Peyer's patch (tissue), 4 donors: Measurements from ENCODE around the gene ADAMTS1. TPM values are rescaled to one million over a fixed set of nuclear protein-coding genes. Genes with fewer than 3 reads are reported as not detected.

Experiments
- DNase-seq, 3 donors: peaks; one replicate each; pipeline ENCODE4 v3.0.0-alpha.2; 2017 to 2019
- H3K27ac ChIP-seq, 4 donors: fragments of 200-600 bp; sonication (generic); one replicate each; pipeline ENCODE4 v1.5.1; 2016 to 2019
- H3K27me3 ChIP-seq, 2 donors: fragments of 200-600 bp; sonication (generic); one replicate each; pipeline ENCODE4 v1.5.1; 2019
- H3K36me3 ChIP-seq, 3 donors: fragments of 200-600 bp; sonication (generic); one replicate each; pipeline ENCODE4 v1.5.1; 2016 to 2019
- H3K4me1 ChIP-seq, 4 donors: fragments of 200-600 bp; sonication (generic); one replicate each; pipeline ENCODE4 v1.5.1; 2016 to 2019
- H3K4me3 ChIP-seq, 4 donors: fragments of 200-600 bp; sonication (generic); 1 replicate in 3 of 4; 2 replicates in 1 of 4; pipeline ENCODE4 v1.5.1; 2016 to 2019; ENCODE audit warnings: mild to moderate bottlenecking in 1 of 4
- H3K9me3 ChIP-seq, 4 donors: fragments of 200-600 bp; sonication (generic); one replicate each; pipeline ENCODE4 v1.5.1; 2016 to 2019; ENCODE audit warnings: mild to moderate bottlenecking in 1 of 4
- CTCF ChIP-seq, 6 experiments: fragments of 450-650 bp in 4 of 6; fragments of 200-600 bp in 2 of 6; sonication (generic) in 1 of 6; IDR thresholded peaks; one replicate each; pipeline ENCODE4 v1.5.1; 2017 to 2019; ENCODE audit warnings: antibody characterized with exemption in 6 of 6, mild to moderate bottlenecking in 3 of 6, moderate library complexity in 1 of 6
- POLR2A ChIP-seq, 2 donors: fragments of 450-650 bp; IDR thresholded peaks; one replicate each; pipeline ENCODE4 v1.5.1; 2017; ENCODE audit warnings: antibody characterized with exemption in 2 of 2, mild to moderate bottlenecking in 2 of 2, moderate library complexity in 2 of 2
- total RNA-seq, 4 donors: library from RNA; depleted of rRNA; stranded (reverse); fragments of >200 nt; gene quantifications; one replicate each; pipeline ENCODE4 v1.1.0, GENCODE V29; 2016

Gene ADAMTS1
- total RNA-seq, 4 donors from 2014 or later, result 11.0 to 150 (median 28.8) TPM

GRCh38 chr21:26834181-26834905 is 10.9 kb downstream of the ADAMTS1 start:
- no peaks in the 10 kb centered on the region for H3K27me3 ChIP-seq
- H3K9me3 ChIP-seq, result no peaks in the 10 kb centered on the region
- H3K4me1 ChIP-seq, result no peaks in the 10 kb centered on the region
- no peak overlapping the region for H3K4me3 ChIP-seq
- no peak for DNase-seq
- peaks cover 0 to 19% (median 0%) of the 10 kb centered on the region in 3 donors for H3K36me3 ChIP-seq
- no peak overlapping the region for H3K27ac ChIP-seq
- TF ChIP-seq CTCF (IDR thresholded peaks at IDR 0.05) (no peak), POLR2A (IDR thresholded peaks at IDR 0.05) (no peak)

GRCh38 chr21:26833460-26833939 is 11.7 kb downstream of the ADAMTS1 start:
- Histone ChIP-seq H3K36me3 (peaks cover 0 to 10% (median 0%) of the 10 kb centered on the region in 3 donors), H3K27me3 (no peaks in the 10 kb centered on the region), H3K4me3 (no peak overlapping the region), H3K27ac (no peak overlapping the region), H3K9me3 (no peaks in the 10 kb centered on the region), H3K4me1 (no peaks in the 10 kb centered on the region)
- DNase-seq, result no peak
- no peak for TF ChIP-seq POLR2A (IDR thresholded peaks at IDR 0.05)
- no peak for TF ChIP-seq CTCF (IDR thresholded peaks at IDR 0.05)

GRCh38 chr21:26833011-26833410 is 12.2 kb downstream of the ADAMTS1 start:
- Histone ChIP-seq H3K36me3 (peaks cover 0 to 8% (median 0%) of the 10 kb centered on the region in 3 donors), H3K4me3 (no peak overlapping the region), H3K9me3 (no peaks in the 10 kb centered on the region), H3K4me1 (no peaks in the 10 kb centered on the region), H3K27ac (no peak overlapping the region), H3K27me3 (no peaks in the 10 kb centered on the region)
- TF ChIP-seq POLR2A (IDR thresholded peaks at IDR 0.05) (no peak), CTCF (IDR thresholded peaks at IDR 0.05) (no peak)
- no peak for DNase-seq

- TF ChIP-seq CTCF (IDR thresholded peaks at IDR 0.05) (no peak), POLR2A (IDR thresholded peaks at IDR 0.05) (no peak)
- no peak for DNase-seq
Measured at GRCh38 chr21:26832546-26832945, 12.7 kb downstream of the ADAMTS1 start.

GRCh38 chr21:26826801-26827200 is 18.4 kb downstream of the ADAMTS1 start:
- Histone ChIP-seq H3K27ac (no peak overlapping the region), H3K9me3 (no peaks in the 10 kb centered on the region), H3K4me1 (no peaks in the 10 kb centered on the region), H3K36me3 (no peaks in the 10 kb centered on the region), H3K27me3 (no peaks in the 10 kb centered on the region), H3K4me3 (no peak overlapping the region)
- no peak for TF ChIP-seq CTCF (IDR thresholded peaks at IDR 0.05)
- TF ChIP-seq POLR2A (IDR thresholded peaks at IDR 0.05), result no peak
- DNase-seq, result no peak

More at GRCh38 chr21:26832546-26832945, 12.7 kb downstream of the ADAMTS1 start:
- Histone ChIP-seq H3K4me3 (no peak overlapping the region), H3K4me1 (no peaks in the 10 kb centered on the region), H3K36me3 (peaks cover 0 to 4% (median 0%) of the 10 kb centered on the region in 3 donors), H3K27ac (no peak overlapping the region), H3K9me3 (no peaks in the 10 kb centered on the region), H3K27me3 (no peaks in the 10 kb centered on the region)
